Measurements from ENCODE around the gene TMEM184A.

Gene TMEM184A

GRCh38 chr7:1545417-1546246 lies 10.4 kb downstream of the TMEM184A start:
- Histone ChIP-seq H3K9ac (ENCODE audit: low read depth, low read length) (no peak overlapping the region), H3K4me1 (ENCODE audit: control insufficient read depth, insufficient read depth, low read length) (no peaks in the 10 kb centered on the region), H3K36me3 (ENCODE audit: control insufficient read depth, insufficient read depth, low read length) (peaks cover 19% of the 10 kb centered on the region), H3K9me3 (ENCODE audit: control insufficient read depth, insufficient read depth, low read length) (no peaks in the 10 kb centered on the region), H3K27me3 (ENCODE audit: control insufficient read depth, insufficient read depth, low read length) (no peaks in the 10 kb centered on the region), H3K4me3 (ENCODE audit: low read depth, low read length) (no peak overlapping the region)

- Histone ChIP-seq H3K4me1 (ENCODE audit: control insufficient read depth, insufficient read depth, low read length) (no peaks in the 10 kb centered on the region), H3K9ac (ENCODE audit: low read depth, low read length) (no peak overlapping the region), H3K4me3 (ENCODE audit: low read depth, low read length) (no peak overlapping the region), H3K9me3 (ENCODE audit: control insufficient read depth, insufficient read depth, low read length) (no peaks in the 10 kb centered on the region), H3K36me3 (ENCODE audit: control insufficient read depth, insufficient read depth, low read length) (peaks cover 24% of the 10 kb centered on the region), H3K27me3 (ENCODE audit: control insufficient read depth, insufficient read depth, low read length) (no peaks in the 10 kb centered on the region)
These were observed 11.0 kb downstream of the TMEM184A start for GRCh38 chr7:1544896-1545416.

GRCh38 chr7:1544178-1544895 lies 11.7 kb downstream of the TMEM184A start:
- Histone ChIP-seq H3K36me3 (ENCODE audit: control insufficient read depth, insufficient read depth, low read length) (peaks cover 30% of the 10 kb centered on the region), H3K9ac (ENCODE audit: low read depth, low read length) (no peak overlapping the region), H3K9me3 (ENCODE audit: control insufficient read depth, insufficient read depth, low read length) (no peaks in the 10 kb centered on the region), H3K4me3 (ENCODE audit: low read depth, low read length) (no peak overlapping the region), H3K27me3 (ENCODE audit: control insufficient read depth, insufficient read depth, low read length) (no peaks in the 10 kb centered on the region), H3K4me1 (ENCODE audit: control insufficient read depth, insufficient read depth, low read length) (no peaks in the 10 kb centered on the region)

- Histone ChIP-seq H3K36me3 (ENCODE audit: control insufficient read depth, insufficient read depth, low read length) (peaks cover 32% of the 10 kb centered on the region), H3K9me3 (ENCODE audit: control insufficient read depth, insufficient read depth, low read length) (no peaks in the 10 kb centered on the region), H3K4me3 (ENCODE audit: low read depth, low read length) (no peak overlapping the region), H3K4me1 (ENCODE audit: control insufficient read depth, insufficient read depth, low read length) (no peaks in the 10 kb centered on the region), H3K27me3 (ENCODE audit: control insufficient read depth, insufficient read depth, low read length) (no peaks in the 10 kb centered on the region), H3K9ac (ENCODE audit: low read depth, low read length) (no peak overlapping the region)
These were observed 12.2 kb downstream of the TMEM184A start for GRCh38 chr7:1543826-1544177.

- Histone ChIP-seq H3K9ac (ENCODE audit: low read depth, low read length) (no peak overlapping the region), H3K4me1 (ENCODE audit: control insufficient read depth, insufficient read depth, low read length) (no peaks in the 10 kb centered on the region), H3K9me3 (ENCODE audit: control insufficient read depth, insufficient read depth, low read length) (no peaks in the 10 kb centered on the region), H3K27me3 (ENCODE audit: control insufficient read depth, insufficient read depth, low read length) (no peaks in the 10 kb centered on the region), H3K4me3 (ENCODE audit: low read depth, low read length) (no peak overlapping the region), H3K36me3 (ENCODE audit: control insufficient read depth, insufficient read depth, low read length) (peaks cover 33% of the 10 kb centered on the region)
These were observed 12.9 kb downstream of the TMEM184A start for GRCh38 chr7:1542841-1543747.

- no peak overlapping the region for H3K9ac ChIP-seq (ENCODE audit: low read depth, low read length)
- no peak overlapping the region for H3K4me3 ChIP-seq (ENCODE audit: low read depth, low read length)
- H3K4me1 ChIP-seq (ENCODE audit: control insufficient read depth, insufficient read depth, low read length) = no peaks in the 10 kb centered on the region
- H3K27me3 ChIP-seq (ENCODE audit: control insufficient read depth, insufficient read depth, low read length) = no peaks in the 10 kb centered on the region
- H3K36me3 ChIP-seq (ENCODE audit: control insufficient read depth, insufficient read depth, low read length) = peaks cover 33% of the 10 kb centered on the region
- H3K9me3 ChIP-seq (ENCODE audit: control insufficient read depth, insufficient read depth, low read length) = no peaks in the 10 kb centered on the region
These were observed 13.7 kb downstream of the TMEM184A start for GRCh38 chr7:1542329-1542728.

GRCh38 chr7:1541431-1542162 lies 14.4 kb downstream of the TMEM184A start:
- Histone ChIP-seq H3K9me3 (ENCODE audit: control insufficient read depth, insufficient read depth, low read length) (no peaks in the 10 kb centered on the region), H3K36me3 (ENCODE audit: control insufficient read depth, insufficient read depth, low read length) (peaks cover 33% of the 10 kb centered on the region), H3K9ac (ENCODE audit: low read depth, low read length) (no peak overlapping the region), H3K4me3 (ENCODE audit: low read depth, low read length) (no peak overlapping the region), H3K4me1 (ENCODE audit: control insufficient read depth, insufficient read depth, low read length) (peaks cover under 1% of the 10 kb centered on the region), H3K27me3 (ENCODE audit: control insufficient read depth, insufficient read depth, low read length) (no peaks in the 10 kb centered on the region)

GRCh38 chr7:1540776-1541271 lies 15.2 kb downstream of the TMEM184A start:
- no peak overlapping the region for H3K4me3 ChIP-seq (ENCODE audit: low read depth, low read length)
- peaks cover 5% of the 10 kb centered on the region for H3K4me1 ChIP-seq (ENCODE audit: control insufficient read depth, insufficient read depth, low read length)
- no peaks in the 10 kb centered on the region for H3K27me3 ChIP-seq (ENCODE audit: control insufficient read depth, insufficient read depth, low read length)
- no peaks in the 10 kb centered on the region for H3K9me3 ChIP-seq (ENCODE audit: control insufficient read depth, insufficient read depth, low read length)
- no peak overlapping the region for H3K9ac ChIP-seq (ENCODE audit: low read depth, low read length)
- peaks cover 33% of the 10 kb centered on the region for H3K36me3 ChIP-seq (ENCODE audit: control insufficient read depth, insufficient read depth, low read length)

GRCh38 chr7:1539882-1540775 lies 15.9 kb downstream of the TMEM184A start:
- no peaks in the 10 kb centered on the region for H3K9me3 ChIP-seq (ENCODE audit: control insufficient read depth, insufficient read depth, low read length)
- H3K27me3 ChIP-seq (ENCODE audit: control insufficient read depth, insufficient read depth, low read length) = no peaks in the 10 kb centered on the region
- H3K4me1 ChIP-seq (ENCODE audit: control insufficient read depth, insufficient read depth, low read length) = peaks cover 5% of the 10 kb centered on the region
- no peak overlapping the region for H3K4me3 ChIP-seq (ENCODE audit: low read depth, low read length)
- H3K9ac ChIP-seq (ENCODE audit: low read depth, low read length) = no peak overlapping the region
- peaks cover 33% of the 10 kb centered on the region for H3K36me3 ChIP-seq (ENCODE audit: control insufficient read depth, insufficient read depth, low read length)

- H3K36me3 ChIP-seq (ENCODE audit: control insufficient read depth, insufficient read depth, low read length) = peaks cover 30% of the 10 kb centered on the region
- H3K4me1 ChIP-seq (ENCODE audit: control insufficient read depth, insufficient read depth, low read length) = peaks cover 5% of the 10 kb centered on the region
- no peak overlapping the region for H3K4me3 ChIP-seq (ENCODE audit: low read depth, low read length)
- H3K27me3 ChIP-seq (ENCODE audit: control insufficient read depth, insufficient read depth, low read length) = no peaks in the 10 kb centered on the region
- H3K9ac ChIP-seq (ENCODE audit: low read depth, low read length) = no peak overlapping the region
- no peaks in the 10 kb centered on the region for H3K9me3 ChIP-seq (ENCODE audit: control insufficient read depth, insufficient read depth, low read length)
These were observed 16.7 kb downstream of the TMEM184A start for GRCh38 chr7:1539181-1539881.

Data from iPS-15b (cell line).